Stimulated activated CD8-positive, alpha-beta memory T cell treated with anti-CD3 and anti-CD28 coated beads, Interleukin-15, amount 100 ng/mL, for 24 hours (primary cell): ENCODE results near the gene IGSF1.

ENCODE experiments used
- DNase-seq: peaks from one replicate; pipeline ENCODE4 v3.0.0-alpha.2; 2020; ENCODE audit warnings: low read depth

Gene IGSF1

GRCh38 chrX:131288738-131289511 lies at the start of gene IGSF1:
TSS of gene IGSF1 (minus strand) at chrX:131289306. CDS start at chrX:131286674, 2,632 bp downstream.
- no peak for DNase-seq

- DNase-seq, result no peak
Observed at GRCh38 chrX:131332331-131332730, 43.2 kb upstream of the IGSF1 start.

GRCh38 chrX:131331152-131331551 lies 42.0 kb upstream of the IGSF1 start:
- no peak for DNase-seq

GRCh38 chrX:131330735-131331134 lies 41.6 kb upstream of the IGSF1 start:
- DNase-seq, result no peak

- no peak for DNase-seq
Observed at GRCh38 chrX:131322651-131323050, 33.5 kb upstream of the IGSF1 start.

- DNase-seq, result no peak
Observed at GRCh38 chrX:131317326-131317725, 28.2 kb upstream of the IGSF1 start.

- no peak for DNase-seq
Observed at GRCh38 chrX:131316260-131316659, 27.2 kb upstream of the IGSF1 start.

- DNase-seq, result no peak
Observed at GRCh38 chrX:131308980-131309379, 19.9 kb upstream of the IGSF1 start.

GRCh38 chrX:131306601-131307000 lies 17.5 kb upstream of the IGSF1 start:
- no peak for DNase-seq

- DNase-seq, result no peak
Observed at GRCh38 chrX:131305926-131306325, 16.8 kb upstream of the IGSF1 start.

- DNase-seq, result no peak
Observed at GRCh38 chrX:131302701-131303100, 13.6 kb upstream of the IGSF1 start.

- no peak for DNase-seq
Observed at GRCh38 chrX:131301155-131301554, 12.0 kb upstream of the IGSF1 start.

- DNase-seq, result no peak
Observed at GRCh38 chrX:131298846-131299245, 9.7 kb upstream of the IGSF1 start.

- DNase-seq, result no peak
Observed at GRCh38 chrX:131298036-131298435, 8.9 kb upstream of the IGSF1 start.

GRCh38 chrX:131289527-131289926 lies 421 bp upstream of the IGSF1 start:
- DNase-seq, result no peak

- no peak for DNase-seq
Observed at GRCh38 chrX:131288188-131288587, 918 bp downstream of the IGSF1 start.

- no peak for DNase-seq
Observed at GRCh38 chrX:131287560-131288179, 1.4 kb downstream of the IGSF1 start.

GRCh38 chrX:131279617-131280016 lies 9.5 kb downstream of the IGSF1 start:
- DNase-seq, result no peak

- no peak for DNase-seq
Observed at GRCh38 chrX:131279197-131279596, 9.9 kb downstream of the IGSF1 start.

GRCh38 chrX:131277543-131278136 lies 11.5 kb downstream of the IGSF1 start:
- no peak for DNase-seq

GRCh38 chrX:131273011-131273410 lies 16.1 kb downstream of the IGSF1 start:
- no peak for DNase-seq

- DNase-seq, result no peak
Observed at GRCh38 chrX:131271826-131272225, 17.3 kb downstream of the IGSF1 start.

GRCh38 chrX:131271274-131271673 lies 17.8 kb downstream of the IGSF1 start:
- DNase-seq, result no peak
